C4-2B (cell line): ENCODE data around the gene C2CD3.

ENCODE experiments used
- CTCF ChIP-seq: fragments of 450-650 bp; conservative IDR thresholded peaks from 2 replicates; pipeline ENCODE4 v1.5.1; 2017; ENCODE audit warnings: mild to moderate bottlenecking
- ZFX ChIP-seq: fragments of 450-650 bp; IDR thresholded peaks from 2 replicates; pipeline ENCODE4 v1.6.1; 2017

GRCh38 chr11:74050465-74050864 is 120.3 kb downstream of the C2CD3 start:
- no peak for TF ChIP-seq CTCF
- no peak for TF ChIP-seq ZFX
